ENCODE data around the gene LIMK2.
"Not testable (repeated sequence)": the region's sequence is repeated elsewhere in the genome, so short reads cannot be mapped to it uniquely, and the experiment has no call there.

The LIMK2 gene

DNA sequence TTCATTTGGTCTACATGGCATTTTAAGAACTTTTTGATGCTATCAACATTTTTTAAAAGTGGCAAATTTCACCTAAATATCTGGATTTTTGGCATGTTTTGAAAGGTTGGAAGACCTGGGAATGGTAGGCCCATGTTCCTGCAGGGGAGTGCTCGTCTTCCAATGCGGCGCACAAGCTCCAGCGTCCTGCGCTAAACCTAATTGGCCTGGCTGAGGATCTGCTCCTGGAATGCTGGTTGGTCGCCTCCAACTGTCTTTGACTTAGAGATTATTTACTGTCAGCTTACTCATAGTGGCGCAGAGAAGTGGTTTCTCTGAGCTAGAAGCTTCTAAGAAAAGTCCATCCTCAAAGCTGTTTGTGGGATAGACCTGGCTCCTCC, 626 bp upstream of the LIMK2 start:
- DNase-seq (ENCODE audit: low read depth in 3 of 3), result no peak

DNA sequence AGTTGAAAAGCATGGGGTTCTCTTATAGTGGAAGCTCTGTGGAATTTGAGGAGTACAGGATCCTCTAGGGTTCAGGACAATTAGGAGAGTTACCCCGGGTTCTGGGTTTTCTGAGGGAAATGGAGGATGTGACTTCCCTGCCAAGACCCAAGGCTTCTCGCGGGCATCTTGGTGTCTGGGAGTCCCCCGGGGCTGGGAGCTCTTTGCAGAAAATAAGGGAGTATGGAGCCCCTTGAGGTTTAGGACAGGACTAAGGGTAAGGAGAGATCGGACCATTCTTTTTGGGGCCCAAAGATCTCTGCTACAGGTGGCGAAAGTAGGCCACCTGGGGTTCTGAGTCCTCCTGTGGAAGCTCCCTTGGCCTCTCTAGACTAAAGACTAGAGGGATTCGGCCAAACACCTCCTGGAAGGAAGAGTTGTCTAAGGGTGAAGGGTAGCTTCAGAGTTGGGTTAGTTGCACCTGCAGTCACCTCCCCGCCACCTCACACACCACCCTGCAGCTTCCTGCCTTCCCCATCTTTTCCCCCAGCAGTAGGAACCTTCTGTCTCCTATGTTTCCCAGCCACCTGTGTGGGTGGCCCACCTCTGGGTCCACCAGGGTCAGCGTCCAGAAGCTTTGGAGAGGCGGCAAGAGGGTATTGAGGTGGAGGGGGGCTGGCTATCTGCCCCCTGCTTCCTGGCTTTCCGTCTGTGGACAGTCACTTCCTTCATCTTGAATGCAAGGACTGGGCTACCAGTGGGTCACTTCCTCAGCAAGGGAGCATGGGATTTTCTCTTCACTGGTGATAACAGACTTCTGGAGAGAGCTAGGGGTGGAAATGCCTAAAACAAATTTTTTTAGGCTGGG, 908 bp downstream of the LIMK2 start:
- no peak for DNase-seq (ENCODE audit: low read depth in 3 of 3)

DNA sequence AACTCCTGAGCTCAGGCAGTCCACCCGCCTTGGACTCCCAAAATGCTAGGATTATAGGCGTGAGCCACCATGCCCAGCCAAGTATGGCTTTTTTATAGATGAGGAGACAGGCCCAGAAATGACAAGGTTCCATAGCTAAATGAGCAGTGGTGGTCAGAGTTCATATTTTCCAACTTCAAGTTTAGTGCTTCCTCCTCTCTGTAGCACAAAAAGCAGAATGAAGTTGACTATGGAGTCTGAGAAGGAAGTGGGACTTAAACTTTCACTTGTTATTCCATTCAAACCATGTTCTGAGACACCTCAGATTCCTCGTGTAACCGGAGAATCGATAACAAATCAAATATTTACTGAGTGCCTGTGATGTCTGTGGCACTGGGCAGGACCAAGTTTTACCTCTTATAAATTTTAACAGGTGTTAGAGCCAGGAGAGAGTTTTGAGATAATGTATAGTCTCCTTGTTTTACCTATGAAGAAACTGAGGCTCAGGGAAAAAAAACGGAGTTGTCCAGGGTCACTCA, 3.0 kb downstream of the LIMK2 start:
- DNase-seq (ENCODE audit: low read depth in 3 of 3), result no peak

DNA sequence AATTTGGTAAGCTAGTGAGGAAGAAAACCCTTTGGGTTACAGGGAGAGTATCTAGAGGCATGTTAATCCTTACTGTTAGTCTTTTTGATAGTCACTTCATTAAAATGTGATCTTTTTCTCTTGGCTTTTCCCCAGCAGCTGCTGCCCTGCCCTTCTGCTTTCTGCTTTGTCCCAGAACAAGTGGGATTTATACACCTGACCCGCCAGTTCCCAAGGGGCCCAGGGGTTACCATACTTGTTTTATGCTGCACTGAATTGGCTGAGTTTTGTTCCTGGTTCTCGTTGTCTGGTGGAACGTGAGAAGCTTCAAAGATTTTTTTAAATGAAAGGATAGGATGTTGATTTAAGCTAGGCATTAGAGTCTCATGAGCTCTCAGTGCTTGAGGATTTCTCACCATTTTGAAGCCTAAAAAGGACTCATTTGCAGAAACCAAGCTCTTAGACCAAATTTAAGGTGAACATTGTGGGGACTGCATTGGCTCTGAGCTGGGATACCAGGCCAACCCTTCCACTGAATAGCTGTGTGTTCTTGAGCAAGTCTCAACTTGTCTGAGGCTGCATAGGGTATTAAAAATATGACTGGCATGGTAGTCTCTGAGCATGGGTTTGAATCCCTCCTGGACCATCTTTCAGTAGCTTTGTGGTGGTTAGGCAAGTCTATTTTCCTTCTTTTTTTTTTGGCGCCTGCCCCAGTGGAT, 6.6 kb downstream of the LIMK2 start:
- no peak for DNase-seq (ENCODE audit: low read depth in 3 of 3)

DNA sequence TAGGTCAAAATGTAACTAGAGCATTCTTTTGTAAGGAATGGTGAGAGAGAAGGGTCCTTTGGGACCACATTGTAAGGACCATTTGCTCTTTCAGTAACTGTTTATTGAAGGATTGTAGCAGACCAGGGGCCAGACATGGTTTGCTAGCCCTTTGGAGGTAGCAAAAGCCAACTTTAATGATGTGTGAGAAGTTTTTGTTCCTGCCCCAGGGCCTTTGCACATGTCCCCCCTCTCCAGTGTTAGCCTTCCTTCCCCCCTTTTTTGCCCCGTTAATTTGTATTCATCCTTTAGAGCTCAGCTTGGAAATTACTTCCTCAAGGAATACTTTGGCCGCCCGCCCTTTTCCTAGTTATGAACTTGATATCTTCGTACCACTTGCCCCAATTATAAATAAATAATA, 9.0 kb downstream of the LIMK2 start:
- DNase-seq (ENCODE audit: low read depth in 3 of 3), result no peak

DNA sequence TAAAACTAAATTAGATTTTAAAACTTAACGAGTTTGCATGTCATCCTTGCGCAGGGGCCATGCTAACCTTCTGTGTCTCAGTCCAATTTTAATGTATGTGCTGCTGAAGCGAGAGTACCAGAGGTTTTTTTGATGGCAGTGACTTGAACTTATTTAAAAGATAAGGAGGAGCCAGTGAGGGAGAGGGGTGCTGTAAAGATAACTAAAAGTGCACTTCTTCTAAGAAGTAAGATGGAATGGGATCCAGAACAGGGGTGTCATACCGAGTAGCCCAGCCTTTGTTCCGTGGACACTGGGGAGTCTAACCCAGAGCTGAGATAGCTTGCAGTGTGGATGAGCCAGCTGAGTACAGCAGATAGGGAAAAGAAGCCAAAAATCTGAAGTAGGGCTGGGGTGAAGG, 10.6 kb downstream of the LIMK2 start:
- DNase-seq (ENCODE audit: low read depth in 3 of 3), result no peak

DNA sequence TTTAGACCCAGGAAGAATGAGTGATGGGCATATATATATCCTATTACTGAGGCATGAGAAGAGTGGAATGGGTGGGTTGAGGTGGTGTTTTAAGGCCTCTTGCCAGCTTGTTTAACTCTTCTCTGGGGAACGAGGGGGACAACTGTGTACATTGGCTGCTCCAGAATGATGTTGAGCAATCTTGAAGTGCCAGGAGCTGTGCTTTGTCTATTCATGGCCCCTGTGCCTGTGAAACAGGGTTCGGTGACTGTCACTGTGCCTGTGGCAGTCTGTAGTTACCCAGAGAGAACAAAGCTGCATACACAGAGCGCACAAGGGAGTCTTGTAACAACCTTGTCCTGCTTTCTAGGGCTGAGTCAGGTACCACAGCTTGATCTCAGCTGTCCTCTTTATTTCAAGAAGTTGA, 11.7 kb downstream of the LIMK2 start:
- DNase-seq (ENCODE audit: low read depth in 3 of 3), result no peak

DNA sequence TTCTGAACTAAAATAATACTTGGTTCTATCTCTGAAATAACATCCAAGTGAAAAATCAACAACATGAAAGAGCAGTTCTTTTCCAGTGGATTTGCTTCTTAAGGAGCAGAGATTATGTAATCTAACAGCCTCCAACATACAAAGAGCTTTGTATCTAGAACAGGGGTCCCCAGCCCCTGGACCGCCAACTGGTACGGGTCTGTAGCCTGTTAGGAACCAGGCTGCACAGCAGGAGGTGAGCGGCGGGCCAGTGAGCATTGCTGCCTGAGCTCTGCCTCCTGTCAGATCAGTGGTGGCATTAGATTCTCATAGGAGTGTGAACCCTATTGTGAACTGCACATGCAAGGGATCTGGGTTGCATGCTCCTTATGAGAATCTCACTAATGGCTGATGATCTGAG, 12.6 kb downstream of the LIMK2 start:
- not testable (repeated sequence) for DNase-seq (ENCODE audit: low read depth in 3 of 3)

DNA sequence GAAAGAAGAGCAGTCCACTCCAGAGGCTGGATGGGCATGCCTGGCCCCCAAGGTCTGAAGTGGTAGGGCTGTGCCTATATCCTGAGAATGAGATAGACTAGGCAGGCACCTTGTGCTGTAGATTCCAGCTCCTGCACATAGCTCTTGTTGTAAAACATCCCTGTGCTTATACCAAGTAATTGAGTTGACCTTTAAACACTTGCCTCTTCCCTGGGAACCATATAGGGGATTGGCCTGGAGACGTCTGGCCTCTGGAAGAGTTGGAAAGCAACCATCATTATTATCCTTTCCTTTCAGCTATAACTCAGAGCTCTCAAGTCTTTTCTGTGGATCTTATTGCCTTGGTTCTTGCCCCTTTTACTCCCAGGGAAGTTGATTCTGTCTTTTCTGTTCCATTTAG, 15.1 kb downstream of the LIMK2 start:
- DNase-seq (ENCODE audit: low read depth in 3 of 3), result no peak

DNA sequence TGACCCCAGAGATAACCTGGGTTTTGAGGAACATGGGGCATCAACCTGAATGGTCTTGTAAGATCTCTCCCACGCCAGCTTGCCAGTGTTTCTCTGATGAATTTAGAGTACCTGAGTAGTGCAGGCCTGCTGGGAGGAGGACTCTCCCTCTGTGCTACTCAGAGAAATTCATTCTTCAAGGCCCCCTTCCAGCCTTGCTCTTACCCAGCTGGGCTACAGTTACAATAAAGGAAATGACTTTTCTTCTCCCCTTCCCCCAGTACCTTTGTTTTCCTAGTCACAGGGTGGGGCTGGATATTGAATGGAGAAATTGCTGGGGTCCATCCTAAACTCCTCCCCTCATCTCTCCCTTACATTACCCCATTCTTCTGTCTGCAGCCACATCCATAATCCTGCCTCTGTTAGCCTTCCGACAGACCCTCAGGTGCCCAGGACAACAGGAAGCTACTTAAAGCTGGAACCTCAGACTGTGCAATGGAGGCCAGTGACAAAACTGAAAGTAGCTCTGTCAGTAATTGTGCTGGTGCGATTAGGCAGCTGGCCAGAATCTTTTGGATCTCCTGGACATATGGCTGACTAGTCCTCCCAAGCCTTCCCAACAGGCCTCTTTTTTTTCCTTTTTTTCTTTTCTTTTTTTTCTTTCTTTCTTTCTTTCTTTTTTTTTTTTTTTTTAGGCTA, 17.4 kb downstream of the LIMK2 start:
- no peak for DNase-seq (ENCODE audit: low read depth in 3 of 3)

DNA sequence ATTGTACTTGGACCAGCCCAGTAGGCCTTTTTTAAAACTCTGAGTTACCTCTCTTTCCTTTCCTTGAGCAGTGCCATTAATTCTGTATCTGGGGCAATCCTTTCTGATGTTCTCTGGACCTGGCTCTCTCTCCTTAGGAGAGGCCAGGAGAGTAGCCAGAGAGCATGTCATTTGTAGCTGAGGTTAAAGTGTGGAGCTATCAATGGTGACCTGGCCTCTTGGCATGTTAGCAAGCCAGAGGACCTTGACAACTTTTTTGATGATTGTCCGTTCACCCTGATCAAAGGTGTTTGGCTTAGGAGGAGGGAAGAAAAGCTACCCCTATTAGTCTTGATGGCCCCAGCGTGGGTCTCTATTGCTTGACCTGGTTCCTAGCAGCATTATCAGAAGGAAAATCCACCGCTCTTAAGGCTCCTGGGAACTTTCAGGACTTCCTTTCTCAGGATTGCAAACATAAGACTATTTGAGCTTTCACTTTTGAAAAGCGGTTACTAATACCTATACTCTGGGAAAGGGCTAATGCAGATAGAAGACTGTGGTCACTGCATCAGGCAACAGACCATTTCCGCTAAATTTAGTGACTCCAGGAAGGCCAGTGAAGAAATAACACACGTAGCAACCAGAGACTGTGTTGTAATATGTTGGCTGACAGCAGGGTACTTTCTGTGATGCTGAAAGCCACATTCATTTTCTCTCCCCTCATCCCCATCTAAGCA, 18.2 kb downstream of the LIMK2 start:
- DNase-seq (ENCODE audit: low read depth in 3 of 3), result no peak

DNA sequence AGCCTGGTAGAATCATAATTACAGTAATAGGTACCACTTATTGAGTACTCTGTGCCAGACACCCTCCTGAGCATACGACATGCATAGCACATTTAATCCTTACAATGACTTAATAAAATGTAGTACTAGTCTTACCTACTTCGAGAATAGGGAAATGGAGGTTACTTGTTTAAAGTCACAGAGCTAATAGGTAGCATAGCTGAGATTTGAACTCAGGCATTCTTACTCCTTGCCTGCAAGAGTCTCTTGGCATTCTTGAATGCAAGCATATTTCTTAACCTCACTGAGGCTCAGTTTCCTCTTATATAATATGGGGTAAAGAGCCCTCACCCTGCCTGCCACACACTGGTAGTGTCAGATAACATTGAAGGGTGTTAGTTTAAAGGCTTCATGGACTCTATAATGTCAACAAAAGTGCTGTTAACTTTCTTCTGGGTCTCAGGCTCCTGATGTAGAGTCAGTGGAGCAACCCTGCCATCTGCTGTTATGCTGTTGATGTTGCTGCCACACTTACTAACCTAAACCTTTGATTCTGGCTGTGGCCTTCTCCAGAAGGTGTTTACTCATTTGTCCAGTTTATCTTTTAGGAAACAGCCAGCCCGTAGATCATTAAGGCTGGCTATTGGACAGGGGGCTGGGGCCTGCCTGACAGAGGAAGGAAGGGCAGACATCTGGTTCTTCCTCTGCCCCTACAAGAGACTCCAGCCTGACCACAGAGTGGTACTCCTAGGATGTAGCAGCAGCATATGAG, 18.9 kb downstream of the LIMK2 start:
- peak in 2 of 3 experiments; percentile 18 to 37 for DNase-seq (ENCODE audit: low read depth in 3 of 3)

DNA sequence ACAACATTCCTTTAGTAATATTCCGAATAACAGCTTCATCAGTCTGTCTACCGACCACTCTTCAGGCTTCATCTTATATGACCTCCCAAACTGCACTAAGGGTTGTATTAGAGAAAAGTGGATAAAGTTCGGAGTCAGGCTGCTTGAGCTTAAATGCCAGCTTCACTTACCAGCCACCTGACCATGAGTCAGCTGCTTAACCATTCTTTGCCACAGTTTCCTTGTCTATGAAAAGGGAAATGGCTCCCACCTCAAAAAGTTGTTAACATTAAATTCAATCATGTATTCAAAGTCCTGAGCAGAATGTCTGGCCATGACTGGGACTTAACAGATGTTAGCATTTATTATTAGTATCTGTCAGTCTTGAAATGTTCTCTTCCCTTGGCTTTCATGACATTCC, 20.9 kb downstream of the LIMK2 start:
- no peak for DNase-seq (ENCODE audit: low read depth in 3 of 3)

DNA sequence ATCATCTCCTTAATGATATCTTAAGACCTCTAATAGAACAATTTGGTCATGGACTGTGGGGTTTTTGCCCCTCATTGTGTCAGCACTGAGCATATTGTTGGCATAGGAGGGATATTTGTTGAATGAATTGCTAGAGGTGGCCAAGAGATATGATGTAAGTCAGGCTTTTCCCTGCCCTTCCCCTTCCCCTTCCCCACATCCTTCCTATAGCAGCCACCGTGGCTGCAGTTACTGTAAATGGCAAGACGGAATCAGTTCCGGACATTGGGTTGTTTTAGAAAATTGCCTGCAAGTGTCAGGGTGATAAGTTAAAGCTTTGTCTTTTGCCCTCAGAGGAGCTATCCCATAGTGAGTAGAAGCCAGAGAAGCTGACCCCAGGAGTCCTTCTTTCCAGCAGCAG, 23.0 kb downstream of the LIMK2 start:
- DNase-seq (ENCODE audit: low read depth in 3 of 3), result no peak

DNA sequence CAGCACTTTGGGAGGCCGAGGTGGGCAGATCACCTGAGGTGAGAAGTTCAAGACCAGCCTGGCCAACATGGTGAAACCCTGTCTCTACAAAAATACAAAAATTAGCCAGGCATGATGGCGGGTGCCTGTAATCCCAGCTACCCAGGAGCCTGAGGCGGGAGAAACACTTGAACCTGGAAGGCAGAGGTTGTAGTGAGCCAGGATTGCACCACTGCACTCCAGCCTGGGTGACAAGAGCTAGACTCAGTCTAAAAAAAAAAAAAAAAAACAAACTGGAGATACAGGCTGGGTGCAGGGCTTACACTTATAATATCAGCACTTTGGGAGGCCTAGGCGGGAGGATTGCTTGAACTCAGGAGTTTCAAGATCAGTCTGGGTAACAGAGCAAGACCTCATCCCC, 23.9 kb downstream of the LIMK2 start:
- DNase-seq (ENCODE audit: low read depth in 3 of 3), result not testable (repeated sequence)

DNA sequence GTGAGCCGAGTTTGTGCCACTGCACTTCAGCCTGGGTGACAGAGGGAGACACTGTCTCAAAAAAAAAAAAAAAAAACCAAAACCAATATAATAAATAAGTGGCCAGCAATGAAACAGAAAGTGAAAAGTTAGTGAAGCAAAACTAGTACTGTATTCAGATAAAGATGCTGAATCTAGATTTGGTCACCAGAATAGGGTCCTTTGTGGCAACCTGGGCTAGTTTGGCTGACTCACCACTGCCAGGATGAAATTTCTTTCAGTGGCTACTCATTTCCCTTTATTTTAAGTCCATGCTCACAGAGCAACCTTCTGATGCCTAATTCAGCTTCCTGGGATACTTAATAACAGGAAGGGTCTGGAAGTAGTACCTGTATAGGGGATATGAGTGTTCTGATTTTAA, 26.0 kb downstream of the LIMK2 start:
- DNase-seq (ENCODE audit: low read depth in 3 of 3), result no peak

DNA sequence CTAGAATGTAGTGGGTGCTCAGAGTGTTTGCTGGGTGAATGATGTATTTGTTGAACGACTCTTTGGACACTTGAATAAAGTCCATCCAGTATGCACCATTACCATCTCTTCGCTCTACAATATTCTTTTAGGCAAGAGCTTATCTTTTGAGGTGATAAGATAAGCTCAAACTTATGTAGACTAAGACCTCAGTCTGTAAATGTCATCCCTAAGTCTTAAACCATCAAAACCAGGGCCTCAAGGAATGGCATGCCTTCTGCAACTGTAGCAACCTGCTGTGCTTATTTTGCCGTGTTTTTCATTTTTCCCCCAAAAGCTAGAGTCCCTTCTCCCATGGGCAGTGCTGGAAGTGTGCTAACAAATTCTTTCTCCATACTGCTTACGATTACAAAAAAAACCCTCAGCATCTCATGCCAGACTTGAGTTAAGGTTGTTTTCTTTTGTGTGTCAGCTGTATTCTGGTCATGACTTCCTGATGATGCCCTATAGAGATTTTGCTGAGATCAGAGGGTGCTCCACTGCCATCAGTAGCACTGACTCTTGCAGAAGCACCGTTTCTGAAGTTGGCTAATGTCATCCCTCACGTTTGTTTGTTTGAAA, 27.8 kb downstream of the LIMK2 start:
- DNase-seq (ENCODE audit: low read depth in 3 of 3), result no peak

DNA sequence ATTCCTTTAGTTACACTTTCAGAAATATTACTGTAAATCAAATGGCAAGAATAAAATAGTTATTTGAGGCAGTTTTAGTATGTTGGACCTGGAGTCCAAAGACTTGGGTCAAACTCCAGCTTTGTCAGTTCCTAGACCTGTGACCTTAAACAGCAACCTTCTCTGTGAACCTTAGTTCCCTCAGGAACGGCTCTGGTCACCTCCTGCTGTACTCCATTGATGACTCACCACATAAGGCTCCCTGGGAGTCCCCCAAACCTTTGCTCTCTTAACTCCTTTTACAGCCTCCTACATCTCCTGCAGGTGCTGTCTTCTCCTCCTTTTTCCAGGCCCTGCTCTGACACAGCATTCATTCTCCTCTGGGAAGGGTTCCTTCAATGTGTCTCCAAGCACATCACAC, 29.1 kb downstream of the LIMK2 start:
- no peak for DNase-seq (ENCODE audit: low read depth in 3 of 3)

DNA sequence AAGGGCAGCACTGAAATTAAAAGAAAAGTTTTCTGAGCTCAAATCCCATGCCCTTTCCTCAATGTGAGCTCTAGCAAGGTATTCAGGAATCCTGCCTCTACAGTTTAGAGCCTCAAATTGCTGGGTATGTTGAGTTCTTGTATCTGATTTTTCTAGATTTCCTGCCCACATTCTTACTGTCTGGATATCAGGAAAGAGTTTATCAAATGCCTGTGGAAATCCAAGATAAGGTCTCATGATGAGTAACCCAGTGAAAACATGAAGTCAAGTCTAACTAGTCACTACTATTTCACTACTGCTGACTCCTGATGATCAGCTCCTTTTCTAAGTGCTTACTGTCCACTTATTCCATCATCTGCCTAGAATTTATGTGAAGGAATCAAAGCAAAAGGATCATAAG, 29.8 kb downstream of the LIMK2 start:
- no peak for DNase-seq (ENCODE audit: low read depth in 3 of 3)

DNA sequence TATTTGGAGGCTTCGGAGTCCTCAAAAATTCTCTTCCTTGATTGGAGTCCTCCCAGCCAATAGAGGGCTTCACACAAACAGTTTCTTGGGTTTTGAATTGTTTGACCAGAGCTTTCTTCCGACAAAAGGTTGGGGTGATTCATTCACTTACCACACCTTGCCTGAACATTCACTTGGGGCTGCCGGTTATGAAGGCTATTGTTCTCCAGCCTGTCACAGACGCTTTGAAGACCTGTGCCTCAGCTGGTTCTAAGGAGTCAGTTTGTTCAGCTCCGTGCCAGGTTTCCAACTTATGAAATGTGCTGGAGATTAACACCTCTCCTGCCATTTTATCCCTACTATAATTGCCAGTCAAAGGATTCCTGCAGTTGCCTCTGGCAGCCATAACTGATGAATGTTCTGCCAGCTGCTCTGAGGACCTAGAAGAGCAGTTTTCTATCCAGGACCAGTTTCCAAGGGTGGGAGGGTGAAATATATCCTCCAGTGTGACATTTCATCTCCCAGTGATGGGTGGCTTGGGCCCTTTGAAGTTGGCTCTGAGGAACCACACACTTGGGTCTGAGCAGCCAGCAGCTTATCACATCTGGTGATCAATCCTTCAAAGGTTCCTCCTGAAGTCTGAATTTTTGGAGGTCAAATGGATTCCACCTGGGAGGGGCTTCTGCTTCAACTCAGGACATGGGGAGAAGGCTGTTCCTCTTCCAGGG, 31.4 kb downstream of the LIMK2 start:
- DNase-seq (ENCODE audit: low read depth in 3 of 3), result no peak
